Cardiac muscle cell (in vitro differentiated cells and primary cell): ENCODE data around the gene UBE2B. TPM values are rescaled to one million over a fixed set of nuclear protein-coding genes. Genes with fewer than 3 reads are reported as not detected.
A peak's percentile ranks its signal among the peaks of the same experiment; 100 is the strongest.
"Not testable (repeated sequence)": the region's sequence is repeated elsewhere in the genome, so short reads cannot be mapped to it uniquely, and the experiment has no call there.

Experiments
- DNase-seq, 2 donors: peaks; one replicate each; pipeline versions ENCODE4 v3.0.0 to v3.0.0-alpha.2; 2010 to 2017; ENCODE audit warnings: low read depth in 1 of 2, low spot score in 1 of 2
- H3K27ac ChIP-seq: fragments of 200-600 bp; sonication (generic); 2 replicates; pipeline ENCODE4 v1.5.1; 2016
- H3K27me3 ChIP-seq: fragments of 200-600 bp; sonication (generic); 2 replicates; pipeline ENCODE4 v1.6.0; 2016; ENCODE audit warnings: control low read depth
- H3K36me3 ChIP-seq: fragments of 200-600 bp; sonication (generic); 2 replicates; pipeline ENCODE4 v1.5.1; 2016; ENCODE audit warnings: control low read depth
- H3K4me1 ChIP-seq: fragments of 200-600 bp; sonication (generic); 2 replicates; pipeline ENCODE4 v1.8.1; 2017; ENCODE audit warnings: low read depth, mild to moderate bottlenecking, mixed run types
- H3K4me3 ChIP-seq: fragments of 200-600 bp; sonication (generic); 2 replicates; pipeline ENCODE4 v1.5.1; 2016; ENCODE audit warnings: mild to moderate bottlenecking
- H3K9me3 ChIP-seq: fragments of 200-600 bp; sonication (generic); 2 replicates; pipeline ENCODE4 v1.5.1; 2017; ENCODE audit warnings: low read depth, mild to moderate bottlenecking, control low read depth
- CTCF ChIP-seq: IDR thresholded peaks from 2 replicates; pipeline ENCODE4 v1.5.1; 2012; ENCODE audit warnings: low read depth, mild to moderate bottlenecking, low read length
- polyA plus RNA-seq: library from polyadenylated mRNA; unstranded; fragments of >200 nt; fragmentation: Nextera tagmentation; extraction: Ambion mirVana; gene quantifications from 2 replicates; pipeline ENCODE4 v1.2.1, GENCODE V29; 2016
- total RNA-seq: library from RNA; depleted of rRNA; stranded (reverse); fragments of >200 nt; gene quantifications from 2 replicates; pipeline ENCODE4 v1.2.3, GENCODE V29; 2016

Gene UBE2B
- total and polyA plus RNA-seq, 2 experiments from 2014 or later = 17.8 to 164 TPM

DNA sequence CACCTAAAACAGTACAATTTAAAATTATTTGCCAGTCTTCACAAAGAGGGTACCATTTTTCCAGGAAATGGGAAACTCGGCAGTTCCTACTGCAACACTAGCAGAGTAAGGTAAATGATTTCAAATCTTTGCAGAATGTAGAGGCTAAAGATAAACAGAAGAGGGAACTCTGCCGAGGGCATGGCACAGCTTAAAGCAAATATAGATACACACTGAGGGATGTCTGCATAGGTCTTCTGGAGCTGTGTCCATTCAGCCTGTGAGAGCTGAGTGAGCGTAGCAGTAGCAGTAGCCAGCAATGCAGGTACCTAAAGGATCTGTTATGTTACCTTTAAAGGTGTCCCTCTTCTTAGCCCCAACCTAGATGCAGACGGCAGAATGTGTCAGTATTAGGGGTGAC lies 21.9 kb upstream of the UBE2B start:
- H3K27me3 ChIP-seq = no peaks in the 10 kb centered on the region
- no peaks in the 10 kb centered on the region for H3K9me3 ChIP-seq
- no peak for TF ChIP-seq CTCF
- no peak overlapping the region for H3K4me3 ChIP-seq
- no peaks in the 10 kb centered on the region for H3K36me3 ChIP-seq
- peaks cover 11% of the 10 kb centered on the region for H3K4me1 ChIP-seq
- DNase-seq = no peak
- no peak overlapping the region for H3K27ac ChIP-seq

GRCh38 chr5:134355681-134356080 lies 15.7 kb upstream of the UBE2B start:
- no peaks in the 10 kb centered on the region for H3K36me3 ChIP-seq
- no peak overlapping the region for H3K4me3 ChIP-seq
- no peaks in the 10 kb centered on the region for H3K9me3 ChIP-seq
- no peak for DNase-seq
- H3K27ac ChIP-seq = no peak overlapping the region
- peaks cover 7% of the 10 kb centered on the region for H3K4me1 ChIP-seq
- no peak for TF ChIP-seq CTCF
- no peaks in the 10 kb centered on the region for H3K27me3 ChIP-seq

- DNase-seq = no peak
- Histone ChIP-seq H3K4me3 (no peak overlapping the region), H3K9me3 (no peaks in the 10 kb centered on the region), H3K36me3 (no peaks in the 10 kb centered on the region), H3K27me3 (no peaks in the 10 kb centered on the region), H3K27ac (no peak overlapping the region), H3K4me1 (peaks cover 9% of the 10 kb centered on the region)
- TF ChIP-seq CTCF = no peak
These were observed 5.8 kb upstream of the UBE2B start for GRCh38 chr5:134365604-134366003.

GRCh38 chr5:134370311-134370870 lies 978 bp upstream of the UBE2B start:
- H3K27ac ChIP-seq = peak overlapping the region; percentile 99
- no peaks in the 10 kb centered on the region for H3K9me3 ChIP-seq
- no peak for DNase-seq
- no peaks in the 10 kb centered on the region for H3K27me3 ChIP-seq
- no peak for TF ChIP-seq CTCF
- peak overlapping the region; percentile 90 for H3K4me3 ChIP-seq
- no peaks in the 10 kb centered on the region for H3K36me3 ChIP-seq
- H3K4me1 ChIP-seq = peaks cover 16% of the 10 kb centered on the region

GRCh38 chr5:134371834-134372340 lies 518 bp downstream of the UBE2B start:
- TF ChIP-seq CTCF = no peak
- peak; percentile 43 to 91 for DNase-seq
- H3K4me1 ChIP-seq = peaks cover 13% of the 10 kb centered on the region
- H3K36me3 ChIP-seq = peaks cover 6% of the 10 kb centered on the region
- peak overlapping the region; percentile 90 for H3K4me3 ChIP-seq
- no peaks in the 10 kb centered on the region for H3K27me3 ChIP-seq
- H3K9me3 ChIP-seq = no peaks in the 10 kb centered on the region
- H3K27ac ChIP-seq = peak overlapping the region; percentile 99

GRCh38 chr5:134373633-134374032 lies 2.3 kb downstream of the UBE2B start:
- H3K27ac ChIP-seq, H3K4me3 ChIP-seq, H3K9me3 ChIP-seq, H3K27me3 ChIP-seq, DNase-seq: not testable (repeated sequence)
- H3K36me3 ChIP-seq = peaks cover 19% of the 10 kb centered on the region
- H3K4me1 ChIP-seq = peaks cover 13% of the 10 kb centered on the region
